Astrocyte (in vitro differentiated cells and primary cell): ENCODE results near the gene ITPKB. TPM values are rescaled to one million over a fixed set of nuclear protein-coding genes. Genes with fewer than 3 reads are reported as not detected.
A peak's percentile ranks its signal among the peaks of the same experiment; 100 is the strongest.

Experiments used
- DNase-seq: peaks from one replicate; pipeline ENCODE4 v3.0.0-alpha.2; 2010; ENCODE audit warnings: low read depth
- FAIRE-seq: peaks from 2 replicates; lab custom pipeline; 2011; peaks lifted over from hg19 to GRCh38; lab: Jason Lieb, UNC
- H2AFZ ChIP-seq: 2 replicates; pipeline ENCODE4 v1.6.0; 2012; ENCODE audit warnings: low read depth, low read length, inconsistent platforms
- H3K27ac ChIP-seq: 2 replicates; pipeline ENCODE4 v1.5.1; 2011; ENCODE audit warnings: low read depth, low read length, inconsistent platforms
- H3K27me3 ChIP-seq: 2 replicates; pipeline ENCODE4 v1.6.0; 2011; ENCODE audit warnings: low read length, inconsistent platforms; ENCODE audit not compliant: insufficient read depth
- H3K36me3 ChIP-seq: 2 replicates; pipeline ENCODE4 v1.5.1; 2011; ENCODE audit warnings: low read length, inconsistent platforms; ENCODE audit not compliant: insufficient read depth
- H3K4me1 ChIP-seq: 2 replicates; pipeline ENCODE4 v1.5.1; 2011; ENCODE audit warnings: low read length, inconsistent platforms; ENCODE audit not compliant: insufficient read depth
- H3K4me2 ChIP-seq: 2 replicates; pipeline ENCODE4 v1.6.0; 2012; ENCODE audit warnings: low read length, inconsistent platforms
- H3K4me3 ChIP-seq: 2 replicates; pipeline ENCODE4 v1.5.1; 2011; ENCODE audit warnings: low read depth, mild to moderate bottlenecking, low read length, inconsistent platforms; ENCODE audit not compliant: insufficient read depth
- H3K79me2 ChIP-seq: 2 replicates; pipeline ENCODE4 v1.6.0; 2012; ENCODE audit warnings: mild to moderate bottlenecking, low read length, inconsistent platforms; ENCODE audit not compliant: insufficient read depth
- H3K9ac ChIP-seq: 2 replicates; pipeline ENCODE4 v1.6.0; 2012; ENCODE audit warnings: mild to moderate bottlenecking, low read length, inconsistent platforms
- H3K9me3 ChIP-seq: 2 replicates; pipeline ENCODE4 v1.5.1; 2012; ENCODE audit warnings: low read depth, mild to moderate bottlenecking, low read length, inconsistent platforms; ENCODE audit not compliant: insufficient read depth
- H4K20me1 ChIP-seq: 2 replicates; pipeline ENCODE4 v1.6.0; 2012; ENCODE audit warnings: low read length, inconsistent platforms; ENCODE audit not compliant: insufficient read depth
- H3K27ac Mint-ChIP-seq: one replicate; pipeline ENCODE4 v1.8.0; 2021; ENCODE audit warnings: mild to moderate bottlenecking, mixed read lengths; ENCODE audit not compliant: unreplicated experiment
- H3K27me3 Mint-ChIP-seq: one replicate; pipeline ENCODE4 v1.8.0; 2021; ENCODE audit warnings: low read depth, mixed read lengths; ENCODE audit not compliant: unreplicated experiment
- H3K36me3 Mint-ChIP-seq: one replicate; pipeline ENCODE4 v1.8.0; 2021; ENCODE audit warnings: low read depth, mixed read lengths; ENCODE audit not compliant: unreplicated experiment
- H3K4me1 Mint-ChIP-seq: one replicate; pipeline ENCODE4 v1.8.0; 2021; ENCODE audit warnings: low read depth, mixed read lengths; ENCODE audit not compliant: unreplicated experiment
- H3K4me3 Mint-ChIP-seq: one replicate; pipeline ENCODE4 v1.8.0; 2021; ENCODE audit warnings: mild to moderate bottlenecking, moderate library complexity, mixed read lengths; ENCODE audit not compliant: unreplicated experiment
- H3K9me3 Mint-ChIP-seq: one replicate; pipeline ENCODE4 v1.8.0; 2021; ENCODE audit warnings: mild to moderate bottlenecking, mixed read lengths; ENCODE audit not compliant: unreplicated experiment
- CTCF ChIP-seq: IDR thresholded peaks from 2 replicates; pipeline ENCODE4 v1.5.1; 2011; ENCODE audit warnings: low read depth, mild to moderate bottlenecking, inconsistent platforms, low read length, moderate library complexity; ENCODE audit not compliant: insufficient read depth
- EZH2 ChIP-seq: IDR thresholded peaks from 2 replicates; pipeline ENCODE4 v1.6.1; 2012; ENCODE audit warnings: mild to moderate bottlenecking, low read length, inconsistent platforms; ENCODE audit not compliant: insufficient read depth
- total RNA-seq: library from RNA; stranded (reverse); gene quantifications from 2 replicates; pipeline ENCODE4 v1.2.1, GENCODE V29; 2021

Gene ITPKB
- total RNA-seq, 1 donor from 2014 or later, result 10.5 TPM

GRCh38 chr1:226658546-226659125 lies 80.4 kb downstream of the ITPKB start:
- Mint-ChIP-seq H3K27ac (no peak overlapping the region), H3K4me3 (no peak overlapping the region), H3K27me3 (no peaks in the 10 kb centered on the region), H3K36me3 (no peaks in the 10 kb centered on the region), H3K9me3 (no peaks in the 10 kb centered on the region), H3K4me1 (peaks cover 67% of the 10 kb centered on the region)
- Histone ChIP-seq H3K4me1 (peaks cover 64% of the 10 kb centered on the region), H3K27ac (no peak overlapping the region), H3K36me3 (no peaks in the 10 kb centered on the region), H2AFZ (no peak overlapping the region), H3K9ac (no peak overlapping the region), H4K20me1 (no peaks in the 10 kb centered on the region), H3K9me3 (no peaks in the 10 kb centered on the region), H3K27me3 (no peaks in the 10 kb centered on the region), H3K4me2 (no peak overlapping the region), H3K4me3 (no peak overlapping the region), H3K79me2 (no peaks in the 10 kb centered on the region)
- TF ChIP-seq EZH2 (no peak), CTCF (no peak)
- FAIRE-seq (no peak), DNase-seq (no peak)

- peaks cover 62% of the 10 kb centered on the region for H3K4me1 ChIP-seq
- FAIRE-seq, result no peak
- H3K4me2 ChIP-seq, result no peak overlapping the region
- H3K27ac Mint-ChIP-seq, result peak overlapping the region; percentile 24
- no peaks in the 10 kb centered on the region for H4K20me1 ChIP-seq
- no peak overlapping the region for H2AFZ ChIP-seq
- no peak overlapping the region for H3K4me3 Mint-ChIP-seq
- no peak for DNase-seq
- no peak overlapping the region for H3K4me3 ChIP-seq
- TF ChIP-seq CTCF, result no peak
- no peak for TF ChIP-seq EZH2
- no peaks in the 10 kb centered on the region for H3K36me3 ChIP-seq
- no peaks in the 10 kb centered on the region for H3K9me3 Mint-ChIP-seq
- H3K9ac ChIP-seq, result peak overlapping the region; percentile 22
- no peak overlapping the region for H3K27ac ChIP-seq
- no peaks in the 10 kb centered on the region for H3K27me3 Mint-ChIP-seq
- no peaks in the 10 kb centered on the region for H3K9me3 ChIP-seq
- H3K27me3 ChIP-seq, result no peaks in the 10 kb centered on the region
- no peaks in the 10 kb centered on the region for H3K36me3 Mint-ChIP-seq
- peaks cover 63% of the 10 kb centered on the region for H3K4me1 Mint-ChIP-seq
- H3K79me2 ChIP-seq, result no peaks in the 10 kb centered on the region
Observed at GRCh38 chr1:226657895-226658545, 81.1 kb downstream of the ITPKB start.
